HepG2 (cell line): ENCODE measurements around the gene WBP2NL. TPM values are rescaled to one million over a fixed set of nuclear protein-coding genes. Genes with fewer than 3 reads are reported as not detected.

Experiments used
- ATAC-seq: fragments of 200-7000 bp; cut with Tn5 transposase; 3 replicates; pipeline ENCODE4 v1.9.1; 2020; ENCODE audit warnings: mild to moderate bottlenecking, moderate library complexity
- BruUV-seq: library from RNA; stranded (reverse); fragments of 400-500 nt; replicated peaks from 2 replicates; lab custom pipeline; 2021; lab: Mats Ljungman, UMichigan
- CTCF ChIA-PET: fragments of 300-600 bp; formaldehyde crosslinking; extraction: SDS; loops from one replicate; lab custom pipeline; 2021; ENCODE audit warnings: low total read pairs, inconsistent platforms, low intra/inter-chr PET ratio; lab: Yijun Ruan, JAX
- POLR2A ChIA-PET: fragments of 350-600 bp; sonication (Branson Sonifier 250); formaldehyde crosslinking; loops from one replicate; lab custom pipeline; 2020; ENCODE audit warnings: antibody characterized with exemption, inconsistent platforms; lab: Yijun Ruan, JAX
- DNase-seq: peaks from one replicate; pipeline ENCODE4 v3.0.0-alpha.2; 2015; ENCODE audit warnings: low spot score
- FAIRE-seq: peaks from 3 replicates; lab custom pipeline; 2011; peaks lifted over from hg19 to GRCh38; lab: Jason Lieb, UNC
- H2AFZ ChIP-seq: one replicate; pipeline ENCODE4 v1.6.1; 2011; ENCODE audit warnings: low read length, inconsistent platforms
- H3K27ac ChIP-seq: fragments of 300-600 bp; 3 replicates; pipeline ENCODE4 v1.8.0; 2011; ENCODE audit warnings: mixed run types, mild to moderate bottlenecking, mixed read lengths, low read length, inconsistent platforms; ENCODE audit not compliant: insufficient read depth; ENCODE audit errors: extremely low read length
- H3K27me3 ChIP-seq, 2 experiments: fragments of 200-600 bp in 1 of 2; 2 replicates in 1 of 2; 3 replicates in 1 of 2; pipeline versions ENCODE4 v1.6.0 to v1.8.0; 2011; ENCODE audit warnings: low read length in 2 of 2, mild to moderate bottlenecking in 2 of 2, moderate library complexity in 2 of 2, inconsistent platforms in 1 of 2; ENCODE audit not compliant: insufficient read depth in 2 of 2, control insufficient read depth in 1 of 2
- H3K36me3 ChIP-seq, 2 experiments: fragments of 200-600 bp in 1 of 2; replicated peaks in 1 of 2; 2 replicates in 1 of 2; 3 replicates in 1 of 2; pipeline versions ENCODE4 v1.5.1 to v1.8.0; 2011; ENCODE audit warnings: low read length in 2 of 2, inconsistent platforms in 1 of 2; ENCODE audit not compliant: insufficient read depth in 2 of 2, control insufficient read depth in 1 of 2
- H3K4me1 ChIP-seq: 2 replicates; pipeline ENCODE4 v1.5.1; 2012; ENCODE audit warnings: low read length, inconsistent platforms; ENCODE audit not compliant: insufficient read depth
- H3K4me2 ChIP-seq: 2 replicates; pipeline ENCODE4 v1.6.0; 2011; ENCODE audit warnings: low read depth, low read length, inconsistent platforms
- H3K4me3 ChIP-seq, 3 experiments: fragments of 200-600 bp in 1 of 3; sonication (generic), shearing (Covaris generic) in 1 of 3; replicated peaks in 1 of 3; 2 replicates each; pipeline ENCODE4 v1.5.1; 2011 to 2016; ENCODE audit warnings: low read length in 3 of 3, inconsistent platforms in 2 of 3, low read depth in 2 of 3, mild to moderate bottlenecking in 2 of 3, control low read depth in 1 of 3, mixed read lengths in 1 of 3; ENCODE audit not compliant: insufficient read depth in 1 of 3
- H3K79me2 ChIP-seq: one replicate; pipeline ENCODE4 v1.6.1; 2011; ENCODE audit warnings: low read length, inconsistent platforms; ENCODE audit not compliant: insufficient read depth
- H3K9ac ChIP-seq: 2 replicates; pipeline ENCODE4 v1.6.0; 2011; ENCODE audit warnings: mild to moderate bottlenecking, low read depth, low read length, inconsistent platforms; ENCODE audit not compliant: insufficient read depth
- H3K9me3 ChIP-seq: 2 replicates; pipeline ENCODE4 v1.5.1; 2012; ENCODE audit warnings: mild to moderate bottlenecking, low read length
- H4K20me1 ChIP-seq: 2 replicates; pipeline ENCODE4 v1.6.0; 2011; ENCODE audit warnings: inconsistent platforms, mild to moderate bottlenecking, low read length, moderate library complexity; ENCODE audit not compliant: insufficient read depth
- BCL6 ChIP-seq: IDR thresholded peaks from 2 replicates; pipeline ENCODE4 v1.6.1; 2016; ENCODE audit warnings: missing genetic modification reagents, missing compliant biosample characterization
- FOXA3 ChIP-seq: IDR thresholded peaks from 2 replicates; pipeline ENCODE4 v1.6.1; 2016; ENCODE audit warnings: missing genetic modification reagents, missing compliant biosample characterization
- GABPA ChIP-seq, 2 experiments: IDR thresholded peaks; 2 replicates each; pipeline ENCODE4 v1.6.1; 2011 to 2016; ENCODE audit warnings: low read depth in 2 of 2, low read length in 1 of 2, missing biosample characterization in 1 of 2, missing genetic modification characterization in 1 of 2
- HOXA9 ChIP-seq: sonication (generic); formaldehyde crosslinking; IDR thresholded peaks from 2 replicates; pipeline ENCODE4 v1.8.1; 2022; ENCODE audit warnings: missing genetic modification reagents, mild to moderate bottlenecking, moderate library complexity, borderline replicate concordance
- KAT8 ChIP-seq: IDR thresholded peaks from 2 replicates; pipeline ENCODE4 v1.6.1; 2016; ENCODE audit warnings: missing genetic modification reagents, missing compliant biosample characterization
- KLF13 ChIP-seq: sonication (generic); formaldehyde crosslinking; IDR thresholded peaks from 2 replicates; pipeline ENCODE4 v1.4.0; 2020; ENCODE audit warnings: mild to moderate bottlenecking, missing genetic modification reagents
- KLF15 ChIP-seq: sonication (generic); formaldehyde crosslinking; IDR thresholded peaks from 2 replicates; pipeline ENCODE4 v1.8.1; 2023; ENCODE audit warnings: borderline replicate concordance, mild to moderate bottlenecking, inconsistent platforms, missing genetic modification reagents, mixed read lengths
- NCOR1 ChIP-seq: fragments of 200-600 bp; sonication (generic); IDR thresholded peaks from 2 replicates; pipeline ENCODE4 v1.7.0; 2017; ENCODE audit warnings: antibody characterized with exemption, low read length, borderline replicate concordance
- NFYC ChIP-seq: IDR thresholded peaks from 2 replicates; pipeline ENCODE4 v1.6.1; 2016; ENCODE audit warnings: missing genetic modification reagents, missing compliant biosample characterization
- SRSF1 ChIP-seq: fragments of 200-400 bp; formaldehyde crosslinking; optimal IDR thresholded peaks from 2 replicates; pipeline ENCODE3; 2017; ENCODE audit warnings: mild to moderate bottlenecking, low read depth, low read length, moderate library complexity
- ZFP41 ChIP-seq: sonication (generic); formaldehyde crosslinking; IDR thresholded peaks from 2 replicates; pipeline ENCODE4 v1.4.0; 2020; ENCODE audit warnings: mild to moderate bottlenecking, missing genetic modification reagents, borderline replicate concordance
- ZNF333 ChIP-seq: sonication (generic); formaldehyde crosslinking; IDR thresholded peaks from 2 replicates; pipeline ENCODE4 v1.4.0; 2020; ENCODE audit warnings: mild to moderate bottlenecking, missing genetic modification reagents, borderline replicate concordance
- ZNF441 ChIP-seq: sonication (generic); formaldehyde crosslinking; IDR thresholded peaks from 2 replicates; pipeline ENCODE4 v1.7.0; 2021; ENCODE audit warnings: missing genetic modification reagents, borderline replicate concordance
- ZNF496 ChIP-seq: sonication (generic); formaldehyde crosslinking; IDR thresholded peaks from 2 replicates; pipeline ENCODE4 v1.8.1; 2023; ENCODE audit warnings: mild to moderate bottlenecking, moderate library complexity, missing genetic modification reagents; ENCODE audit not compliant: insufficient replicate concordance
- ZNF577 ChIP-seq: sonication (generic); formaldehyde crosslinking; IDR thresholded peaks from 2 replicates; pipeline ENCODE4 v1.4.0; 2020; ENCODE audit warnings: mild to moderate bottlenecking, low read depth, missing genetic modification reagents, borderline replicate concordance
- ZNF7 ChIP-seq: IDR thresholded peaks from 2 replicates; pipeline ENCODE4 v1.6.1; 2016; ENCODE audit warnings: missing biosample characterization, missing genetic modification reagents
- ZNF782 ChIP-seq: sonication (generic); formaldehyde crosslinking; IDR thresholded peaks from 2 replicates; pipeline ENCODE4 v1.4.0; 2020; ENCODE audit warnings: missing genetic modification reagents, mild to moderate bottlenecking, borderline replicate concordance
- in situ Hi-C: cut with HindIII; loops from 2 replicates; pipeline ENCODE4 v1.10.0; 2017; ENCODE audit warnings: low pct_unique_long_range_greater_than_20kb; ENCODE audit not compliant: extremely low pct_ligation_motif_present
- intact Hi-C: fragments of 100-400 bp; cut with micrococcal nuclease; formaldehyde crosslinking; loops from one replicate; pipeline ENCODE4 v1.10.0; 2022; ENCODE audit not compliant: unreplicated experiment
- polyA plus RNA-seq, 8 experiments: library from polyadenylated mRNA; depleted of rRNA in 3 of 8; stranded (reverse) in 7 of 8; unstranded in 1 of 8; fragments of >200 nt; fragmentation: Illumina TruSeq in 4 of 8; extraction: Trizol in 4 of 8; gene quantifications; 2 replicates each; pipeline versions ENCODE4 v1.2.1 to v1.2.3, GENCODE V29; 2011 to 2016; ENCODE audit warnings: low read depth in 4 of 8, missing spikeins in 1 of 8, mixed read lengths in 1 of 8; ENCODE audit not compliant: insufficient read depth in 1 of 8
- total RNA-seq, 5 experiments: library from RNA; depleted of rRNA; stranded (reverse); fragments of >200 nt; fragmentation: Illumina TruSeq; extraction: Trizol; gene quantifications; 2 replicates each; pipeline ENCODE4 v1.2.3, GENCODE V29; 2016; ENCODE audit warnings: low read depth in 1 of 5
- TF ChIP-seq, protein P1 (sequence below): sonication (generic); formaldehyde crosslinking; IDR thresholded peaks from 2 replicates; pipeline ENCODE4 v1.5.1; 2020; ENCODE audit warnings: missing genetic modification reagents, mild to moderate bottlenecking, borderline replicate concordance

WBP2NL gene
- total and polyA plus RNA-seq, 2 of the 13 experiments (the other 11 are each of a cell fraction or from before 2014, with no cell fraction given): not detected

GRCh38 chr22:42041784-42042183, 43.2 kb downstream of the WBP2NL start:
- no peak overlapping the region for H3K9ac ChIP-seq
- DNase-seq: no peak
- H3K27ac ChIP-seq: no peak overlapping the region
- no peak for FAIRE-seq
- ATAC-seq: no peak
- H2AFZ ChIP-seq: no peak overlapping the region
- H3K4me1 ChIP-seq: no peaks in the 10 kb centered on the region
- in situ Hi-C loops: no loop called here
- H3K4me2 ChIP-seq: no peak overlapping the region
- no peaks in the 10 kb centered on the region for H3K27me3 ChIP-seq
- TF ChIP-seq ZNF333 (CRISPR knock-in tag) (no peak), ZNF496 (CRISPR knock-in tag) (no peak), KLF15 (CRISPR knock-in tag) (no peak), ZNF577 (CRISPR knock-in tag) (no peak), FOXA3 (CRISPR knock-in tag) (no peak), ZFP41 (CRISPR knock-in tag) (no peak), ZNF7 (CRISPR knock-in tag) (no peak), KLF13 (no peak), ZNF782 (no peak), SRSF1 (no peak), NCOR1 (no peak), BCL6 (CRISPR knock-in tag) (no peak), KAT8 (CRISPR knock-in tag) (no peak), NFYC (CRISPR knock-in tag) (no peak), GABPA (IDR thresholded peaks at IDR 0.05; ENCODE audit: low read depth, low read length) (no peak), GABPA (CRISPR knock-in tag; IDR thresholded peaks at IDR 0.05; ENCODE audit: low read depth) (no peak), HOXA9 (no peak), ZNF441 (no peak)
- TF ChIP-seq, protein P1, sequence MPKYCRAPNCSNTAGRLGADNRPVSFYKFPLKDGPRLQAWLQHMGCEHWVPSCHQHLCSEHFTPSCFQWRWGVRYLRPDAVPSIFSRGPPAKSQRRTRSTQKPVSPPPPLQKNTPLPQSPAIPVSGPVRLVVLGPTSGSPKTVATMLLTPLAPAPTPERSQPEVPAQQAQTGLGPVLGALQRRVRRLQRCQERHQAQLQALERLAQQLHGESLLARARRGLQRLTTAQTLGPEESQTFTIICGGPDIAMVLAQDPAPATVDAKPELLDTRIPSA (CRISPR knock-in tag): no peak
- no peaks in the 10 kb centered on the region for H3K36me3 ChIP-seq
- H4K20me1 ChIP-seq: no peaks in the 10 kb centered on the region
- H3K9me3 ChIP-seq: peaks cover 12% of the 10 kb centered on the region
- intact Hi-C loops: no loop called here
- POLR2A ChIA-PET: no interaction called here
- H3K4me3 ChIP-seq: no peak overlapping the region
- CTCF ChIA-PET: no interaction called here
- BruUV-seq: no TSS peak
- no peaks in the 10 kb centered on the region for H3K79me2 ChIP-seq
